Hematopoietic multipotent progenitor cell treated with erythropoietin and hydrocortisone succinate and interleukin-3 and kit ligand, for 15 days (in vitro differentiated cells): ENCODE measurements around the gene VMP1.

Source experiments
- DNase-seq: peaks from one replicate; pipeline ENCODE4 v3.0.0-alpha.2; 2015; ENCODE audit warnings: low spot score

Gene VMP1

DNA sequence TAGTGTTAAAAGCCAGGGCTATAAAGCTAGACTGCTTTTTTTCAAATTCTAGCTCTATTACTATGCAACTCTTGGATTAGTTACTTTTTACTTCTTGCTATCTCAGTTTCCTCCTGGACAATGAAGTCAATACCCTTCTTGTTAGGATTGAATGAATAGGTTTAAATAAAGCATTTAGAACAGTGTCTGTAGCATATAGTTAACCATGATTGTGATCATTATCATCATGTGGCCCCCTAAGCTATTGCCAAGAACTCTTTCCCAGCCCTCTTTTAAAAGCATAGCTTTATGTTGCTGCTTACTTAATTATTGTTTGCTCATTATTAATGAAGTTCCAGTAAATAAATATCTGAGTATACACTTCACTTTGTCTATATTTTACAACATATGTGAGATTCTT lies 4.5 kb downstream of the VMP1 start:
- DNase-seq = no peak

GRCh38 chr17:59712862-59713261 lies 5.4 kb downstream of the VMP1 start:
- no peak for DNase-seq

GRCh38 chr17:59714255-59714654 lies 6.8 kb downstream of the VMP1 start:
- DNase-seq = no peak

DNA sequence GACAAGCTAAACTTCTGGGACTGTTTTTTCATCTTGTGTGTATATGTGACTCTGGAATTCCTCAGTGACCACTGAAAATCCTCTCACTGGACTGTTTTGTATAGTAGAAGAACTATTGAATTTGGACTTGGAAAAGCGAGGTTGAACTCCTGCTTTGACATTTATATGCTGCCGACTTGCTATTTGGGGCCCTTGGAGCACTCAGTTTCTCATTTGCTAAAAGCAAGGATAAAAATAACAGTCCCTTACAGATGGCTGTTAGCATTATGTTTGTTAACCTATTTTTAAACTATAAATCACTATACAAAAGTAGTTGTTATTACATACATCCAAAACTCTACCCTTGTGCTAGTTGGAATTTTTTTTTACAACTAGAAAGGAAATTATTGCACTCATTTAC lies 9.0 kb downstream of the VMP1 start:
- DNase-seq = no peak

DNA sequence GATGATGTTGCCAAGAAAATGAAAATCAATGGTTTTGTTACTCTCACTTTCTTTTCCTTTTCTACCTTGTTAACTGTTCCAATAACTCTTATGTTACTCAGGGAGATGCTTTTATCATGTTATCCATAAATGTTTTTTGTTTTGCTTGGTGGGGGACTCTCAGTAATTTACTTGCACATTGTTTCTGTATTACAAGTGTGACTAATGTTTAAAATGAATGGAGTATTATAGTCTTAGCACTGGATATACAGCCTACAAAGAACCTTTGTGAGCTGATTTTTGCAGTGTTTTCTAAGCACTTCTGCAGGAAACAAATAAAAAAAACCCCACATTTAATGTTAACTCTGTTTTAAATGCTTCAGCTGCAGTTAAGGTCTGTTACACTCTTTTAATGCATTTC lies 12.1 kb downstream of the VMP1 start:
- no peak for DNase-seq

DNA sequence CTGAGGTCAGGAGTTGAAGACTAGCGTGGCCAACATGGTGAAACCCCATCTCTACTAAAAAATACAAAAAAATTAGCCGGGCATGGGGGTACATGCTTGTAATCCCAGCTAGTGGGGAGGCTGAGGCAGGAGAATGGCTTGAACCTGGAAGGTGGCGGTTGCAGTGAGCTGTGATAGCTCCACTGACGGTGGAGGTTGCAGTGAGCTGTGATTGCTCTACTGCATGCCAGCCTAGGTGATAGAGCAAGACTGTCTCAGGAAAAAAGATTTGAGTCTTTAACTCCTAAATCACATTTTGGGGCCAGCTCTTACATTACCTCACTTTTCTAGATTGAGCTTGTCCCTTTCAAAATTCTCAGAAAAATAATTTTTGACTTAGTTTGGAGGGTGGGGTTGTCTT lies 15.2 kb downstream of the VMP1 start:
- DNase-seq = no peak

DNA sequence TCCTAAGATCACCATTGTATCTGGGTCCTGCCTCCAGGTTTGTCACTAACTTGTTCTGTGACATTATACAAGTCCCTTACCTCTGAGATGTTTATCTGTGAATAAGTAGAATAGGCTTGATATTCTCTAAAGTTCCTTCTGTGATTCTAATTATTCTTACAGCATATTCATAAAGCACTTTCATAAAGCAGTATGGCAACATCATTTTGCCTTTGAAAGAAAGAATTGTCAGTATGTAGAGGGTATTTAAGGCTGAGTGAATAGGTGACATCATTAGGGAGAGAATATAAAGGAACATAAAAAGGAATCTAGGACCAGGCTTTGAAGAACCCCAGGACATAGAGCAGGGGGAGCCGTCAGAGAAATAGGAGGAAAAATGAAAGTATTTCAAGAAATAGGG lies 15.6 kb downstream of the VMP1 start:
- DNase-seq = no peak

- DNase-seq = no peak
Observed at GRCh38 chr17:59723607-59724006, 16.2 kb downstream of the VMP1 start.

GRCh38 chr17:59725691-59726090 lies 18.2 kb downstream of the VMP1 start:
- DNase-seq = no peak

- DNase-seq = no peak
Observed at GRCh38 chr17:59727817-59728533, 20.5 kb downstream of the VMP1 start.

DNA sequence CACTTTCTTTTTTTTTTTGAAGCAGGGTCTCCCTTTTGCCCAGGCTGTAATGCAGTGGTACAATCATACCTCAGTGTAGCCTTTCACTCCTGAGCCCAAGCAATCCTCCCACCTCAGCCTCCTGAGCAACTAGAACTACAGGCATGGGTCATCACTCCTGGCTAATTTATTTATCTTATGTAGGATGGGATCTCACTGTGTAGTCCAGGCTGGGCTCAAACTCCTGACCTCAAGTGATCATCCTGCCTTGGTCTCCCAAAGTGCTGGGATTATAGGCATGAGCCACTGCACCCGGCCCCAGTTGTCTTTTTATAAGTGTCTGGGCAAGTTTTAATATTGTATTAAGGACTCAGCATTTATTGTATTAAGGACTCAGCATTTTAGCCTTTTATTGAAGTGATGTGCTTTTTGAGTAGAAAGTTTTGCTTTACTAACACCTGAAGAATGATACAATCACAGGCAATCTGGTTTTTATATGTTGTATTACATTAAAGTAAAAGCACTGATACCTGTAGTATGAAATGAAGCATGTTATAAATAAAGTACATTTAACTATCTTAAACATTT lies 22.9 kb downstream of the VMP1 start:
- no peak for DNase-seq

DNA sequence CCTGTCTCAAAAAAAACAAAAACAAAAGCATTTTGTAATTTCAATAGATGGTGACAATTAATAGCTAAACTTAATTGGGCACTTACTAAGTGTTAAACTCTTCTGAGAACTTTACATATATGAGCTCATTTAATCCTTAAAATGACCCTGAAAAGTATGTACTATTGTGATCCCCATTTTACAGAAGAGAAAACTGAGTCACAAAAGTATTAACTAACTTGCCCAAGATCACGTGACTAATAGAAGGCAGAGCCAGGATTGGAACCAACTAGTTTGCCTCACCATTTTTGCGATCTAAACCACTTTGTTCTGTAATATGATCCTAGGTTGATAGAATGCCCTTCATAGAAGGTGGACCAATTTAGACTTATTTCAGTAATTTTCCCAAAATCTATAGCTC lies 26.2 kb downstream of the VMP1 start:
- no peak for DNase-seq

DNA sequence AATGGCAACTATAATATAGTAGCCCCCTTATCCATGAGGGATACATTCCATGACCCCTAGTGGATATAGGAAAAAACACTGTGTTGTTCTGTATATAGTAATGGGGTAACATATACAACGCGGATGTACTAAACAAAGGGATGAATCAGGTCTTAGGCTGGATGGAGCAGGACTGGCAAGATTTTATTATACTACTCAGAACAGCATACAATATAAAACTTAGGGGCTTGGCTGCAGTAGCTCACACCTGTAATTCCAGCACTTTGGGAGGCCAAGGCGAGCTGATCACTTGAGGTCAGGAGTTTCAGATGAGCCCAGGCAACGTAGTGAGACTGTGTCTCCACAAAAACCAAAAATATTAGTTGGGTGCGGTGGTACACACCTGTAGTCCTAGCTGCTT lies 26.8 kb downstream of the VMP1 start:
- DNase-seq = no peak

- DNase-seq = no peak
Observed at GRCh38 chr17:59737324-59737723, 29.9 kb downstream of the VMP1 start.

- DNase-seq = no peak
Observed at GRCh38 chr17:59743842-59744241, 36.4 kb downstream of the VMP1 start.

- DNase-seq = no peak
Observed at GRCh38 chr17:59745040-59745439, 37.6 kb downstream of the VMP1 start.

DNA sequence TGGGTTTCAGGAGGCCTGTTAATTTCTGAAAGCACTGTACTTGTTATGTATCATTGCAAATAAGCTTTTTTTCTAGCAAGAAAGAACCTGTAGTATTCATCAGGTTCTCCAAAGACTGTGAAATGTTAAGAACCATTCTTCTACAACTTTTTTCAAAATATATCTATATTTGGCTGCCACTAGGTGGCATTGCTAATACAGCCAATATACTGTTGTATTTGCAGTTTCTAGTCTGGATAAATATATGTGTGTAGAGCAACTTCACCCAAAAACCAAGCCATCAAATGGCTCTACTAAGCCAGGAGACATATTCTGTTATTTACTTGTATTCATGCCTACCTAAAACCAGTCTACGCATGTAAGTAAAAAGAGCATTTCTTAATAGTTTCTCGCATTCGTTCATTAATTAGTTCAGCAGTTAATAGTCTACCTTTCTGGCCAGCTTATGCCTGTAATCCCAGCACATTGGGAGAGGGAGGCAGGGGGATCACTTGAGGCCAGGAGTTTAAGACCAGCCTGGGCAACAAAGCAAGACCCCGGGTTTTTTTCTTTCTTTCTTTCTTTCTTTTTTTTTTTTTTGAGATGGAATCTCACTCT lies 39.5 kb downstream of the VMP1 start:
- peak; percentile 58 for DNase-seq

DNA sequence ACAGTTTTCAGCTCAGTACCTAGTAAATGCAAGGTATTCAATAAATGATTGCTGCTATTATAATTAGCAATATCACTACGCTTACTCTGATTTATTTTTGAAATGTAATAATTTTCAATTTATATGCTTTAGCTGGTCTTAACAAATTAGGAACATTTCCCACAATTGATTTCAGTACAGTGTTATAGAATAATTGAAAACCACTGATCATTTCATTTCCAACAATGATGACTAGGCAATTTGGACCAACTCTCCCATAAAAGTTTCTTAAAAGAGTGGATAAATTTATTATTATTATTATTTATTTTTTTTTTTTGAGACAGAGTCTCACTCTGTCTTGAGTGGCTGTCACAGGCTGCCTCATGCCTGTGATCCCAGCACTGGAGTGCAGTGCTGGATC lies 41.1 kb downstream of the VMP1 start:
- no peak for DNase-seq

DNA sequence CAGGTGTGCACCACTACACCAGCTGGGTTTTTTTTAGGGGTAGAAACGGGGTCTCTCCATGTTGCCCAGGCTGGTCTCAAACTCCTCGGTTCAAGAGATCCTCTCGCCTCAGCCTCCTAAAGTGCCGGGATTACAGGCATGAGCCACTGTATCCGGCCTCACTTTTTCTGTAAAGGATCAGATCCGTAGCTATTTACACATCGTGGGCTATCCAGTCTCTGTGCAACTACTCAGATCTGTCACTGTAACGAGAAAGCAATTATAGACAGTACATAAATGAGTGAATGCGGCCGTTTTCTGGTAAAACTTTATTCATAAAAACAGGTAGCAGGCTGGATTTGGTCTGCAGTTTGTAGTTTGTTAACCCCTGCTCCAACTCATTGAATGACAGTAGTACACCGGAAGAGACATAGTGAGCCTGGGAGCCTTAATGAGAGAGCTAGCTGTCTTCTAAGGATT lies 44.5 kb downstream of the VMP1 start:
- DNase-seq = no peak

DNA sequence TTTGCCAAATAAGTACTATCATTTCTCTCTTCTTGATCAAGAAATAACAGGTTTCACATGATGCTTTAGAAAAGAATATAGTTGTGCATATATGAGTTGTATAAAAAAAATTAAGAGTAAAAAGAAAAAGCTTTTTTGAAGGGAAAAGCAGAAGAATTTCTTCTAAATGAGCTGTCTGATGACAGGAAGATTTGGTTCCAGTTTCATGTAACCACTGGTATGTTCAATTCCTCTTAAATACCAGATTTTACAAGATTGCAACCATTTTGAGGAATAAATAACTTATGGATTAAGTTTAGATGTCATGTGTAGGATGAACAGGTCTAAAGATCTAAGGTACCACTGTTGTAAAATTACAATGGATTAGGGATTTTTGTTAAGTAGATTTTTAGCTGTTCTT lies 45.0 kb downstream of the VMP1 start:
- DNase-seq = no peak

GRCh38 chr17:59752922-59753321 lies 45.5 kb downstream of the VMP1 start:
- DNase-seq = no peak

- DNase-seq = peak; percentile 91
Observed at GRCh38 chr17:59753522-59754467, 46.3 kb downstream of the VMP1 start.

- DNase-seq = peak; percentile 25
Observed at GRCh38 chr17:59754552-59754951, 47.1 kb downstream of the VMP1 start.
